K562 (cell line): ENCODE data around the gene RTL5. TPM values are rescaled to one million over a fixed set of nuclear protein-coding genes. Genes with fewer than 3 reads are reported as not detected.

Experiments used
- ATAC-seq: fragments of 200-7000 bp; cut with Tn5 transposase; 3 replicates; pipeline ENCODE4 v1.9.1; 2020; ENCODE audit warnings: moderate library complexity
- BruUV-seq: library from RNA; stranded (reverse); fragments of 400-500 nt; replicated peaks from 2 replicates; lab custom pipeline; 2021; lab: Mats Ljungman, UMichigan
- CTCF ChIA-PET: fragments of 300-600 bp; formaldehyde crosslinking; extraction: SDS; loops from one replicate; lab custom pipeline; 2021; ENCODE audit warnings: low intra/inter-chr PET ratio; lab: Yijun Ruan, JAX
- POLR2A ChIA-PET: fragments of 300-600, 350-650 bp; sonication (Branson Sonifier 250); formaldehyde crosslinking; extraction: SDS; loops from one replicate; lab custom pipeline; 2021; ENCODE audit warnings: antibody characterized with exemption, inconsistent platforms; lab: Yijun Ruan, JAX
- DNase-seq, 4 experiments: peaks; one replicate each; pipeline versions ENCODE4 v3.0.0 to v3.0.0-alpha.2; 2011 to 2018; ENCODE audit warnings: low spot score in 3 of 4, mixed read lengths in 3 of 4; ENCODE audit errors: extremely low read depth in 1 of 4
- FAIRE-seq: peaks from 2 replicates; lab custom pipeline; 2011; peaks lifted over from hg19 to GRCh38; lab: Jason Lieb, UNC
- H2AFZ ChIP-seq: 2 replicates; pipeline ENCODE4 v1.6.0; 2011; ENCODE audit warnings: low read depth, low read length, control low read depth, inconsistent platforms
- H3K27ac ChIP-seq: fragments of 200-600 bp; 3 replicates; pipeline ENCODE4 v1.8.0; 2011; ENCODE audit warnings: low read depth, mild to moderate bottlenecking, control low read depth, inconsistent platforms, low read length, moderate library complexity, mixed read lengths; ENCODE audit errors: extremely low read depth
- H3K27me3 ChIP-seq, 2 experiments: fragments of 300-600 bp in 1 of 2; 2 replicates in 1 of 2; 3 replicates in 1 of 2; pipeline versions ENCODE4 v1.6.0 to v1.8.0; 2011; ENCODE audit warnings: inconsistent platforms in 2 of 2, low read length in 2 of 2, mild to moderate bottlenecking in 1 of 2, mixed read lengths in 1 of 2, moderate library complexity in 1 of 2; ENCODE audit not compliant: control insufficient read depth in 2 of 2, insufficient read depth in 2 of 2
- H3K36me3 ChIP-seq: fragments of 300-600 bp; 3 replicates; pipeline ENCODE4 v1.8.0; 2011; ENCODE audit warnings: mild to moderate bottlenecking, low read length, inconsistent platforms; ENCODE audit not compliant: control insufficient read depth, insufficient read depth
- H3K4me1 ChIP-seq, 2 experiments: fragments of 200-600 bp in 1 of 2; replicated peaks in 1 of 2; 2 replicates in 1 of 2; 3 replicates in 1 of 2; pipeline versions ENCODE4 v1.5.1 to v1.8.0; 2011; ENCODE audit warnings: inconsistent platforms in 2 of 2, low read length in 2 of 2, mild to moderate bottlenecking in 1 of 2, mixed read lengths in 1 of 2, moderate library complexity in 1 of 2; ENCODE audit not compliant: control insufficient read depth in 2 of 2, insufficient read depth in 2 of 2
- H3K4me2 ChIP-seq: 2 replicates; pipeline ENCODE4 v1.6.1; 2011; ENCODE audit warnings: low read length, control low read depth, inconsistent platforms, mixed read lengths; ENCODE audit not compliant: insufficient read depth
- H3K4me3 ChIP-seq: fragments of 200-600 bp; sonication (generic), shearing (Covaris generic); 2 replicates; pipeline ENCODE4 v1.5.1; 2016; ENCODE audit warnings: control low read depth, inconsistent platforms
- H3K79me2 ChIP-seq: fragments of 200-600 bp; 3 replicates; pipeline ENCODE4 v1.8.0; 2011; ENCODE audit warnings: low read length, inconsistent platforms; ENCODE audit not compliant: control insufficient read depth, insufficient read depth
- H3K9ac ChIP-seq, 2 experiments: 2 replicates each; pipeline versions ENCODE4 v1.6.0 to v1.6.1; 2011; ENCODE audit warnings: low read depth in 2 of 2, low read length in 2 of 2, control low read depth in 1 of 2, inconsistent platforms in 1 of 2, mild to moderate bottlenecking in 1 of 2, mixed read lengths in 1 of 2; ENCODE audit not compliant: insufficient read depth in 1 of 2
- H3K9me1 ChIP-seq: one replicate; pipeline ENCODE4 v1.6.0; 2011; ENCODE audit warnings: inconsistent platforms, mild to moderate bottlenecking, low read length, moderate library complexity; ENCODE audit not compliant: control insufficient read depth, insufficient read depth
- H3K9me3 ChIP-seq: replicated peaks from 2 replicates; pipeline ENCODE4 v1.5.1; 2011; ENCODE audit warnings: low read depth, low read length, inconsistent platforms; ENCODE audit not compliant: control insufficient read depth, insufficient read depth
- H4K20me1 ChIP-seq: replicated peaks from 2 replicates; pipeline ENCODE4 v1.6.1; 2011; ENCODE audit warnings: low read length, inconsistent platforms, mixed read lengths; ENCODE audit not compliant: control insufficient read depth, insufficient read depth
- ZNF140 ChIP-seq: fragments of 250-450 bp; sonication (Bioruptor Pico); IDR thresholded peaks from 2 replicates; pipeline ENCODE4 v1.8.0; 2021; ENCODE audit warnings: moderate library complexity, mild to moderate bottlenecking, inconsistent platforms
- WGBS: fragments of 100-300 bp; shearing (Covaris generic); methylation state at CpG from one replicate; pipeline ENCODE4 v1.1.6; 2016; ENCODE audit warnings: low coverage, mixed read lengths; ENCODE audit not compliant: insufficient coverage; ENCODE audit errors: missing lambda C conversion rate; 5-methylcytosine and 5-hydroxymethylcytosine counted together
- in situ Hi-C: fragments of 300-500 bp; cut with MboI; formaldehyde crosslinking; loops from 4 replicates; pipeline ENCODE4 v1.15.0; 2018; ENCODE audit warnings: inconsistent platforms, mixed read lengths
- intact Hi-C: fragments of 100-400 bp; cut with micrococcal nuclease; formaldehyde crosslinking; loops from 2 replicates; pipeline ENCODE4 v1.14.2; 2022
- polyA plus RNA-seq, 8 experiments: library from polyadenylated mRNA; depleted of rRNA in 4 of 8; stranded (reverse) in 5 of 8; unstranded in 3 of 8; fragments of >200 nt; fragmentation: Nextera tagmentation in 2 of 8; fragmentation: Illumina TruSeq in 1 of 8; extraction: Ambion mirVana in 2 of 8; extraction: Trizol in 1 of 8; gene quantifications; 2 replicates each; pipeline versions ENCODE4 v1.2.1 to v1.2.3, GENCODE V29; 2011 to 2014; ENCODE audit warnings: inconsistent platforms in 1 of 8, missing spikeins in 1 of 8
- total RNA-seq, 7 experiments: library from RNA; depleted of rRNA in 6 of 7; stranded (reverse); fragments of >200 nt in 6 of 7; fragmentation: Illumina TruSeq in 2 of 7; extraction: Trizol in 2 of 7; gene quantifications; 2 replicates each; pipeline versions ENCODE4 v1.2.1 to v1.2.3, GENCODE V29; 2011 to 2021; ENCODE audit warnings: low replicate concordance in 1 of 7
- TF ChIP-seq, protein P1 (sequence below), 3 experiments: IDR thresholded peaks in 2 of 3; conservative IDR thresholded peaks in 1 of 3; 2 replicates each; pipeline ENCODE4 v1.5.1; 2011 to 2012; ENCODE audit warnings: low read length in 3 of 3, mild to moderate bottlenecking in 3 of 3, control low read depth in 2 of 3, improper control_type of control experiment in 1 of 3, inconsistent platforms in 1 of 3, low read depth in 1 of 3, mixed read lengths in 1 of 3, moderate library complexity in 1 of 3; ENCODE audit not compliant: insufficient read depth in 2 of 3

RTL5 gene
- total and polyA plus RNA-seq, 9 of the 15 experiments (the other 6 are each of a cell fraction or from before 2014, with no cell fraction given): 0.03 TPM; not detected in 8

- no peak overlapping the region for H3K9ac ChIP-seq
- TF ChIP-seq ZNF140 (CRISPR knock-in tag): no peak
- TF ChIP-seq, protein P1, sequence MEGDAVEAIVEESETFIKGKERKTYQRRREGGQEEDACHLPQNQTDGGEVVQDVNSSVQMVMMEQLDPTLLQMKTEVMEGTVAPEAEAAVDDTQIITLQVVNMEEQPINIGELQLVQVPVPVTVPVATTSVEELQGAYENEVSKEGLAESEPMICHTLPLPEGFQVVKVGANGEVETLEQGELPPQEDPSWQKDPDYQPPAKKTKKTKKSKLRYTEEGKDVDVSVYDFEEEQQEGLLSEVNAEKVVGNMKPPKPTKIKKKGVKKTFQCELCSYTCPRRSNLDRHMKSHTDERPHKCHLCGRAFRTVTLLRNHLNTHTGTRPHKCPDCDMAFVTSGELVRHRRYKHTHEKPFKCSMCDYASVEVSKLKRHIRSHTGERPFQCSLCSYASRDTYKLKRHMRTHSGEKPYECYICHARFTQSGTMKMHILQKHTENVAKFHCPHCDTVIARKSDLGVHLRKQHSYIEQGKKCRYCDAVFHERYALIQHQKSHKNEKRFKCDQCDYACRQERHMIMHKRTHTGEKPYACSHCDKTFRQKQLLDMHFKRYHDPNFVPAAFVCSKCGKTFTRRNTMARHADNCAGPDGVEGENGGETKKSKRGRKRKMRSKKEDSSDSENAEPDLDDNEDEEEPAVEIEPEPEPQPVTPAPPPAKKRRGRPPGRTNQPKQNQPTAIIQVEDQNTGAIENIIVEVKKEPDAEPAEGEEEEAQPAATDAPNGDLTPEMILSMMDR (IDR thresholded peaks at IDR 0.05 in 2 of 3, conservative IDR thresholded peaks at IDR 0.05 in 1 of 3; ENCODE audit: insufficient read depth in 2 of 3, low read depth in 1 of 3, low read length in 3 of 3): peak; percentile 19 to 34 (median 20); a peak in 2 of 6 replicates
- TF ChIP-seq, all 486 proteins: peak for 1
- ChIA-PET POLR2A (no interaction called here), CTCF (no interaction called here)
- intact Hi-C loops: no loop called here
- Histone ChIP-seq H3K36me3 (no peaks in the 10 kb centered on the region), H3K79me2 (no peaks in the 10 kb centered on the region), H3K4me1 (peaks cover 0 to 10% of the 10 kb centered on the region in 2 experiments; a peak in 2 of 5 replicates), H3K4me3 (no peak overlapping the region), H3K9me1 (no peaks in the 10 kb centered on the region), H2AFZ (no peak overlapping the region), H3K27ac (no peak overlapping the region), H4K20me1 (peaks cover 3% of the 10 kb centered on the region; the same call in 1 of the 2 replicates), H3K27me3 (peaks cover 0 to 43% of the 10 kb centered on the region in 2 experiments; a peak in 3 of 5 replicates), H3K9me3 (no peaks in the 10 kb centered on the region), H3K4me2 (no peak overlapping the region)
- DNase-seq (peak in 1 of 4 experiments; percentile 12), ATAC-seq (peak; percentile 63), FAIRE-seq (no peak)
- BruUV-seq: no TSS peak
- in situ Hi-C loops: no loop called here
- 0% methylated on average over 2 of the region's 6 CpGs for WGBS
Observed at GRCh38 chrX:72128881-72129280, 2.8 kb downstream of the RTL5 start.
